ENCODE data around the gene MRPL41.
A peak's percentile ranks its signal among the peaks of the same experiment; 100 is the strongest.
"Not testable (repeated sequence)": the region's sequence is repeated elsewhere in the genome, so short reads cannot be mapped to it uniquely, and the experiment has no call there.

MRPL41 gene

DNA sequence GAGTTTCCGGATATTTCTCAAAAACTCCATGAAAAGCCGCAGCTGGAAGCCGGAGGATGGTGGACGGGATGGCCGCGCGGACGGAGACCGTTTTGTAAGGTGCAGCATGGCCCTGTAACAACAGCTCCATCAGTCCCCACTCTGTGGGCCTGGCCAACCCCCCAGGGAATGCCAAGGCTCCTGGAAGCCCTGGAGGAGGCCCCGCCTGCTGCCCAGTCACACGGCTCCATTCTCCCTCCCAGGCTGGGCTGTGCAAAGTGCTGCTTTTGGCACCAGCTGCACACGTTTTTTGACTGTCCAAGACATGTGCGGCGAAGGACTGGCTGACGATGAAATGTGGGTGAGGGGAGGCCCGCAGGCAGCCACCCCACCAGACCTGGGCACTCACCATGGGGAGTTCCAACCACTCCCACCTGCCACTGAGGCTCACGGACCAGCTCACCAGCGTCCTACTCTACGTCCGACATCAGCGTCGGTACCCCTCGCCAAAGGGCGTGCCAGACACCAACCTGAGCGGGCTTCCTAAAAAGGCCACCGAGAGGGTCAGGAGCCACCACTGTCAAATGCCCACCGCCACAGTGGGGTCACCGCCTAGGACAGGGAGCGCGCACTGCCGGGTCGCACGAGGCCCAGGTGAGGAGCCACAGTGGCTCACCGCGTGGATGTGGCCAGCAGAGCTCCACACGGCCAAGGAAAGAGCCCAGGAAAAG, 28.8 kb upstream of the MRPL41 start:
- no peak for DNase-seq

GRCh38 chr9:137524161-137524980, 27.3 kb upstream of the MRPL41 start:
- DNase-seq, result no peak

DNA sequence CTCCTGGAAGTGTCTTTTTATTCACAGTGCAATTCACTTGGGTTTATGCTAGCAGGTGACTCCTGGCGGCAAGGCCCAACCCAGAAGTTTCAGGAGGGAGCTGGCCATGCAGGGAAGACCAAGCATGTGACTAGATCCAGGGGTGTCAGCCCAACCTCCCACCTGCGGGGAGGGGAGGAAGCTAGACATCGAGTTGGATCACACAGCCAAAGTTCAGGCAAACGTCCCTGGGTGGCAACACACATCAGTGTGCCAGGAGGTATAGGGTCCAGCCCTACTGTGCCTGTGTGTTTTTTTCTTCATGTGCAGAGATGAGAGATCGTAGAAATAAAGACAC, 26.7 kb upstream of the MRPL41 start:
- DNase-seq, result no peak

DNA sequence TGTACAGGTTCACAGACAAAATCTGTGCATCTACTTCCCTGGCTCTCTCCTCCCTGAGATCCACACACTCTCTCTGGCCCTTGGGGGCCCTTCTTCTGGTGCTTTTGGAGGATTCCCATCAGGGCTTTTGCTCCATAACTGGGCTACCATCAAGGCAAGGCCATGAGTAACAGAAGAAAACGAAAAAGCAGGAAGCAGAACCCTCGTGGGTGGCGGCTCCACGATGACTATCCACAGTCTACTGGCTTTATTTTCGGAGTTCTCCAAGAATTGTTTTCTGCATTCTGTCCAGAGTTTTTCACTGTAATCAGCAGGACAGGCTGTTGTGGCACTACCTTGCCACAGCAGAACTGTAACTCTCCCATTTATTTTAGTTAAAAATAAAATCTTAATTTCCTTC, 21.3 kb upstream of the MRPL41 start:
- no peak for DNase-seq

- no peak for DNase-seq
Measured at GRCh38 chr9:137531099-137531765, 20.4 kb upstream of the MRPL41 start.

- not testable (repeated sequence) for DNase-seq
Measured at GRCh38 chr9:137532891-137533468, 18.7 kb upstream of the MRPL41 start.

GRCh38 chr9:137534256-137535119, 17.2 kb upstream of the MRPL41 start:
- peak; percentile 70 for DNase-seq

DNA sequence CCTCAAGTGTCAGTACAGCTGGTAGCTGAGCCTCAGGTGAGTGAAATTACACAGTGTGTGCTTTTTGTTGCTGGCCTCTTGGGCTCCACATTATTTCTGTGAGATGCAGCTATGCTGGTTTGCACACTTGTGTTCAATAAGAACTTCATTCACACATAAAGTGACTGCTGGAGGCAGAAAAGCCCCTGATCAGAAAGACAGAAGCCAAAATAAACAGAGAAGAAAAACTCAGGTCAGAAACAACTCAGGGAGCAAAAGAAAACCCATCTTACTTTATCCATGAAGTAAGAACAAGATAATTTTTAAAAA, 16.6 kb upstream of the MRPL41 start:
- no peak for DNase-seq

DNA sequence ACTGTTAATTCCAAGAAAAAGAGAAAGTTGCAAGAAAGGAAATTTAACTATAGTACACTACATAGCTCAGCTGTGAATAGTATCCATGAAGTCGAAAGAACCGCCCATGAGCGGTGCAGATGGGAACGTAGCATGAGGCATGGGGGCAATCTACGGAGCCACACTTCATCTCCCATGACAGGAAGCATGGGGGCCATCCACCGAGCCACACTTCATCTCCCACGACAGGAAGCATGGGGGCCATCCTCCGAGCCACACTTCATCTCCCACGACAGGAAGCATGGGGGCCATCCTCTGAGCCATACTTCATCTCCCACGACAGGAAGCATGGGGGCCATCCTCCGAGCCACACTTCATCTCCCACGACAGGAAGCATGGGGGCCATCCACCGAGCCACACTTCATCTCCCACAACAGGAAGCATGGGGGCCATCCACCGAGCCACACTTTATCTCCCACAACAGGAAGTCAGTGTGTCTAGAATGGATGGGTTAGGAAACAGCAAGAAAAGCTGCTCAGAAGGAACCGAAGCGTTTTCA, 15.0 kb upstream of the MRPL41 start:
- not testable (repeated sequence) for DNase-seq

GRCh38 chr9:137538058-137538457, 13.6 kb upstream of the MRPL41 start:
- DNase-seq, result no peak

- DNase-seq, result no peak
Measured at GRCh38 chr9:137540536-137540935, 11.1 kb upstream of the MRPL41 start.

DNA sequence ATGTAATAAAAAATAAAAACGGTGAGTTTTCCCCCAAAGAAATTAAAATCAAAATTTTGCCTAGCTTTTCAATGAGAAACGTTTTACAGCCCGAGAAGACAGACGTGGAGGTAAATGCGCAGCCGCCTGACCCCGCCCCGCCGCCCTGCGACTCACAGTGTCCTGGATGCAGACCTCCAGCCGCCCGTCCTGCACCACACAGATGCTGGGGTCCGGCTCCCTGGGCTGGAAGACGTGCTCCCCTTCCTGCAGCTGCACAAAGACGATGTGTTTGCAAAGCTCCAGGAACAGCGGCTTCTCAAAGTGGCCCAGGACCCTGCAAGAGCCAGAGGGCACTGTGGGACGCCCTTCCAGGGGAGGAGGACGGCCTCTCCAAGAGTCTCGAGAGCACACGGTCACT, 9.2 kb upstream of the MRPL41 start:
- no peak for DNase-seq

DNA sequence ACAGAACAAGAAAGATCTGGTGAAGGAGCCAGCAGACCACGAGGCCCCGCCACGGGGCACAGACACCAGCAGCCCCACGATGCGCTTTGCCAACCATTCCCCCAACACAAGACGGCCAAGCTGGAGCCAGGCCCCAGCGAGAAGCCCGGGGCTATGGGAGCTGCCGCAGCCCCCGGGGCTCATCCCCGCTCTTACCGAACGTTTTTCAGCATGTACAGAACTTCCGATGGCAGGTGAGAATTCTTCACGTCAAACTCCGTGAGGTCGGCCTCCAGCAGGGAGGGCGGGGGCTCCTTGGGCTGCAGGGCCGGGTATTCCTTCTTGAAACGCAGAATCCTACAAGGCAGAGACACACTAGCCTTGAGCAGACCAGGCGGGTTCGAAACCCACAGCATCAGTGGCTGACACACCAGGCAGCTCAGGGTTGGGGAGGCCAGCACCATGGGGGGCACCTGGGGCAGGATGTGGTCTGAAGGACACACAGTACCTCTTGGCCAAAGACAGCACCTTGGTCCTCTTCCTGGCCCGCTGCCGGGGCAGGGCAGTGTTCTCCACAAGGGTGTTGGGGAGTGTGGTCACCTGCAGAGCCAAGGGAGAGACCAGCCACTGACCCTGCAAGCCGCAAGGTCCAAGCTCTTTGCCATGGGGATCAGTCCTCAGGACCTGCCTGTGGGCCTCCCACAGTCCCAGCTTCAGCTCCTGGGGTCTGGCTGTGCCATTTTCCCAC, 8.3 kb upstream of the MRPL41 start:
- no peak for DNase-seq

GRCh38 chr9:137544176-137544760, 7.4 kb upstream of the MRPL41 start:
- DNase-seq, result no peak

GRCh38 chr9:137545123-137545522, 6.6 kb upstream of the MRPL41 start:
- no peak for DNase-seq

DNA sequence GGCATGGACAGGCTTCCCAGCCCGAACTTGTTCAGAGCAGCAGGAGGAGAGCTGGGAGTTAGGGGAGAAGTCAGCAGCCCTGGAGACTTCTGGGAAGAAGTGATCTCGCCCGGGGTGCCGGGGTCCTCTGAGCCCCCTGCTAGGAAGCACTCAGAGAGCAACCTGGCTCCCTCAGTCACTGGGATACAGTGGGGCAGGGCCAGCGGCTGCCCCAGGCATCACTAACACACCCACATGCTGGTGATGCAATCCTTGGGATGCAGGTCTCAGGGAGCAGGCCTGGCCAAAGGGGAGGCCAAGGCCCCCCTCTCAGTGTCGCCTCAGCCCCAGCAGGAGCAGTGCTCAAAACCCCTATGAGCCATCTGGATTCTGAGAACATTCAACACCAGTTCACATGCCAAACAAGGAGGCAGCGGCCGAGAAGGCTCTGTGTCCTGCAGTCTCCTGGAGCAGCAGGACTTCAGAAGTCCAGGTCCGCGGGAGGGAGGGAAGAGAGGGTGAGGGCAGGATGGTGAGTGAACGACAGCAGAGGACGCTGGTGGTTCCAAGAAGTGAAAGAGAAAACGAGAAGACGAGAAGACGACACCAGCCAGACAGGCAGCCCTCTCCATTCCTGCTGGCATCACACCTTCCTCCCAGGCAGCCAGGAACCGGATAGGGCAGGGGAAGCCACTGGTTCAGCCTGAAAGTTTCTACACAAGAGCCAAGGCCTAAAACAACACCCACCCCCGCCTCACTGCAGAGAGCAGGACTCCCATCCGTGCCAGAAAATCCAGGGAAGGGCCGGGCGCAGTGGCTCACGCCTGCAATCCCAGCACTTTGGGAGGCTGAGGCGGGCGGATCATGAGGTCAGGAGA, 3.8 kb upstream of the MRPL41 start:
- DNase-seq, result no peak

GRCh38 chr9:137550231-137550621, 1.5 kb upstream of the MRPL41 start, which contains the start of gene PNPLA7:
TSS of gene PNPLA7 (minus strand) at chr9:137550402. CDS start at chr9:137550197, 205 bp downstream.
- DNase-seq, result peak; percentile 85

DNA sequence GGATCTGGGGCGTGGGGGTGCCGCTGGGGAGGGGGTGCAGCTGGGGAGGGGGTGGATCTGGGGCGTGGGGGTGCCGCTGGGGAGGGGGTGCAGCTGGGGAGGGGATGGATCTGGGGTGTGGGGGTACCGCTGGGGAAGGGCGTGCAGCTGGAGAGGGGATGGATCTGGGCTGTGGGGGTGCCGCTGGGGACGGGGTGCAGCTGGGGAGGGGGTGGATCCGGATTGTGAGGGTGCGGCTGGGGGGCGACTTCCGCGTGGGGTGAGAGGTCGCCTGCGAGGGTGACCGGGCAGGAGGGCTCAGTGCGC, 768 bp upstream of the MRPL41 start:
- DNase-seq, result not testable (repeated sequence)

- no peak for DNase-seq
Measured at GRCh38 chr9:137552022-137552768, 516 bp downstream of the MRPL41 start.

- DNase-seq, result not testable (repeated sequence)
Measured at GRCh38 chr9:137553654-137554053, 2.0 kb downstream of the MRPL41 start.

All from NCI-H510A (cell line).